Skeletal muscle cell (primary cell): ENCODE data around the gene ITSN1.

Experiments used
- DNase-seq: peaks from one replicate; pipeline ENCODE4 v3.0.0-alpha.2; 2010; ENCODE audit warnings: low read depth
- H3K4me3 ChIP-seq: 2 replicates; pipeline ENCODE4 v1.5.1; 2011; ENCODE audit warnings: low read depth, mild to moderate bottlenecking, control low read depth, low read length, moderate library complexity

The ITSN1 gene

GRCh38 chr21:33824156-33824941 lies 182.0 kb downstream of the ITSN1 start:
- no peak for DNase-seq
- H3K4me3 ChIP-seq: no peak overlapping the region

GRCh38 chr21:33825419-33825818 lies 183.1 kb downstream of the ITSN1 start:
- H3K4me3 ChIP-seq: no peak overlapping the region
- no peak for DNase-seq

- DNase-seq: no peak
Measured at GRCh38 chr21:33825915-33826314, 183.6 kb downstream of the ITSN1 start.

GRCh38 chr21:33828083-33828482 lies 185.8 kb downstream of the ITSN1 start:
- no peak overlapping the region for H3K4me3 ChIP-seq
- DNase-seq: no peak

More at GRCh38 chr21:33825915-33826314, 183.6 kb downstream of the ITSN1 start:
- no peak overlapping the region for H3K4me3 ChIP-seq

- DNase-seq: no peak
- no peak overlapping the region for H3K4me3 ChIP-seq
Measured at GRCh38 chr21:33828577-33828976, 186.3 kb downstream of the ITSN1 start.

- no peak for DNase-seq
- H3K4me3 ChIP-seq: no peak overlapping the region
Measured at GRCh38 chr21:33829844-33830243, 187.5 kb downstream of the ITSN1 start.

- no peak for DNase-seq
- no peak overlapping the region for H3K4me3 ChIP-seq
Measured at GRCh38 chr21:33831962-33832659, 189.8 kb downstream of the ITSN1 start.

GRCh38 chr21:33834801-33835500 lies 192.7 kb downstream of the ITSN1 start:
- no peak overlapping the region for H3K4me3 ChIP-seq
- no peak for DNase-seq

GRCh38 chr21:33835920-33836319 lies 193.6 kb downstream of the ITSN1 start:
- no peak overlapping the region for H3K4me3 ChIP-seq
- no peak for DNase-seq

GRCh38 chr21:33836408-33836807 lies 194.1 kb downstream of the ITSN1 start:
- H3K4me3 ChIP-seq: no peak overlapping the region
- no peak for DNase-seq

GRCh38 chr21:33839167-33839716 lies 196.9 kb downstream of the ITSN1 start:
- H3K4me3 ChIP-seq: no peak overlapping the region
- DNase-seq: no peak

- DNase-seq: no peak
- H3K4me3 ChIP-seq: no peak overlapping the region
Measured at GRCh38 chr21:33839806-33840205, 197.5 kb downstream of the ITSN1 start.

- DNase-seq: no peak
- H3K4me3 ChIP-seq: no peak overlapping the region
Measured at GRCh38 chr21:33840771-33841170, 198.5 kb downstream of the ITSN1 start.

GRCh38 chr21:33841561-33841960 lies 199.3 kb downstream of the ITSN1 start:
- no peak overlapping the region for H3K4me3 ChIP-seq
- no peak for DNase-seq

- H3K4me3 ChIP-seq: no peak overlapping the region
- DNase-seq: no peak
Measured at GRCh38 chr21:33843216-33843615, 200.9 kb downstream of the ITSN1 start.

- H3K4me3 ChIP-seq: no peak overlapping the region
- DNase-seq: peak; percentile 47
Measured at GRCh38 chr21:33844104-33844889, 202.0 kb downstream of the ITSN1 start.

GRCh38 chr21:33844890-33845205 lies 202.5 kb downstream of the ITSN1 start:
- DNase-seq: no peak
- no peak overlapping the region for H3K4me3 ChIP-seq

- no peak overlapping the region for H3K4me3 ChIP-seq
- no peak for DNase-seq
Measured at GRCh38 chr21:33846141-33846540, 203.8 kb downstream of the ITSN1 start.

- no peak overlapping the region for H3K4me3 ChIP-seq
- no peak for DNase-seq
Measured at GRCh38 chr21:33847588-33848248, 205.4 kb downstream of the ITSN1 start.
